ENCODE data around the gene AP5Z1.

AP5Z1 gene

GRCh38 chr7:4824120-4824775, 48.8 kb downstream of the AP5Z1 start:
- no peak for DNase-seq

GRCh38 chr7:4825081-4825480, 49.7 kb downstream of the AP5Z1 start:
- no peak for DNase-seq

- no peak for DNase-seq
Observed at GRCh38 chr7:4828720-4829383, 53.4 kb downstream of the AP5Z1 start.

- no peak for DNase-seq
Observed at GRCh38 chr7:4830176-4830575, 54.8 kb downstream of the AP5Z1 start.

GRCh38 chr7:4831723-4832495, 56.5 kb downstream of the AP5Z1 start:
- DNase-seq = no peak

- no peak for DNase-seq
Observed at GRCh38 chr7:4832711-4833110, 57.3 kb downstream of the AP5Z1 start.

- no peak for DNase-seq
Observed at GRCh38 chr7:4833176-4833575, 57.8 kb downstream of the AP5Z1 start.

- DNase-seq = no peak
Observed at GRCh38 chr7:4833691-4834600, 58.5 kb downstream of the AP5Z1 start.

GRCh38 chr7:4834601-4835397, 59.4 kb downstream of the AP5Z1 start:
- no peak for DNase-seq

- no peak for DNase-seq
Observed at GRCh38 chr7:4835398-4836205, 60.2 kb downstream of the AP5Z1 start.

- no peak for DNase-seq
Observed at GRCh38 chr7:4836206-4836661, 60.8 kb downstream of the AP5Z1 start.

GRCh38 chr7:4837041-4837802, 61.8 kb downstream of the AP5Z1 start:
- DNase-seq = no peak

- DNase-seq = no peak
Observed at GRCh38 chr7:4837803-4838625, 62.6 kb downstream of the AP5Z1 start.

- DNase-seq = no peak
Observed at GRCh38 chr7:4838626-4839334, 63.4 kb downstream of the AP5Z1 start.

GRCh38 chr7:4840079-4840501, 64.7 kb downstream of the AP5Z1 start:
- no peak for DNase-seq
